ENCODE results near the gene ZNF532. TPM values are rescaled to one million over a fixed set of nuclear protein-coding genes. Genes with fewer than 3 reads are reported as not detected.

The ZNF532 gene
- total RNA-seq, 1 experiment from 2014 or later, result 258 TPM

DNA sequence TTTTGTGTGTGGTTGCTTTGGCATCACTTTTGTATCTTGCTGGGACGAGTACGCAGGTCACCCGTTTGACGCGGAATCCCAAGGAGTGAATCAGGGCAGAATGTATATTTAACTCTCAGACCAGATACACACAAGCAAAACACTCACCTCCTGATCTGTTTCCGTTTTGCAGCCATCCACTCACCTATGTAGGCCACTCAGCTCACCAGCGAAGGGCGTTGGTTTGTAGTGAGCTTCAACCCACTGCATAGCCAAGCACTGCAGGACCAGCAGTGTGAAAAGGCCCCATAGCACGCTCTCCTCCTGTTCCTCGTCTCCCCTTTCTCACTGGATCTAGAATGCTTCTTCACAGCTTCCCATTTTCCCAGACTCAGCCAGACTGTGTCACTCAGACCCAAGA lies 58.3 kb downstream of the ZNF532 start:
- Mint-ChIP-seq H3K27ac (peak overlapping the region in 2 of 3 experiments; percentile 33 to 77; a peak in 3 of 7 replicates), H3K9me3 (peaks cover 4 to 6% of the 10 kb centered on the region in 2 experiments; a peak in 1 of 5 replicates), H3K4me3 (no peak overlapping the region), H3K36me3 (ENCODE audit: insufficient read depth in 1 of 3, low read depth in 3 of 3) (peaks cover 57 to 78% (median 74%) of the 10 kb centered on the region in 3 experiments), H3K4me1 (peaks cover 68 to 76% of the 10 kb centered on the region in 2 experiments), H3K27me3 (ENCODE audit: low read depth) (no peaks in the 10 kb centered on the region)
- H2AFZ ChIP-seq (ENCODE audit: low read length), result no peak overlapping the region
- H3K4me2 ChIP-seq (ENCODE audit: insufficient read depth, insufficient read length, low read length), result no peak overlapping the region
- no peak overlapping the region for H3K27ac ChIP-seq (ENCODE audit: insufficient read length, low read depth, low read length)
- no peak overlapping the region for H4K5ac ChIP-seq (ENCODE audit: insufficient read length, low read depth, low read length)
- H2BK120ac ChIP-seq (ENCODE audit: low read depth, low read length, poor library complexity, severe bottlenecking), result no peak overlapping the region
- no peak overlapping the region for H2BK5ac ChIP-seq (ENCODE audit: insufficient read length, low read length)
- TF ChIP-seq, protein P1, sequence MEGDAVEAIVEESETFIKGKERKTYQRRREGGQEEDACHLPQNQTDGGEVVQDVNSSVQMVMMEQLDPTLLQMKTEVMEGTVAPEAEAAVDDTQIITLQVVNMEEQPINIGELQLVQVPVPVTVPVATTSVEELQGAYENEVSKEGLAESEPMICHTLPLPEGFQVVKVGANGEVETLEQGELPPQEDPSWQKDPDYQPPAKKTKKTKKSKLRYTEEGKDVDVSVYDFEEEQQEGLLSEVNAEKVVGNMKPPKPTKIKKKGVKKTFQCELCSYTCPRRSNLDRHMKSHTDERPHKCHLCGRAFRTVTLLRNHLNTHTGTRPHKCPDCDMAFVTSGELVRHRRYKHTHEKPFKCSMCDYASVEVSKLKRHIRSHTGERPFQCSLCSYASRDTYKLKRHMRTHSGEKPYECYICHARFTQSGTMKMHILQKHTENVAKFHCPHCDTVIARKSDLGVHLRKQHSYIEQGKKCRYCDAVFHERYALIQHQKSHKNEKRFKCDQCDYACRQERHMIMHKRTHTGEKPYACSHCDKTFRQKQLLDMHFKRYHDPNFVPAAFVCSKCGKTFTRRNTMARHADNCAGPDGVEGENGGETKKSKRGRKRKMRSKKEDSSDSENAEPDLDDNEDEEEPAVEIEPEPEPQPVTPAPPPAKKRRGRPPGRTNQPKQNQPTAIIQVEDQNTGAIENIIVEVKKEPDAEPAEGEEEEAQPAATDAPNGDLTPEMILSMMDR (conservative IDR thresholded peaks at IDR 0.05), result no peak
- H4K8ac ChIP-seq (replicated peaks; ENCODE audit: insufficient read length, low read depth, low read length), result no peak overlapping the region
- no peak overlapping the region for H3K23ac ChIP-seq (ENCODE audit: insufficient read length, low read depth, low read length)
- H2BK20ac ChIP-seq (ENCODE audit: low read depth, low read length, poor library complexity, severe bottlenecking), result no peak overlapping the region
- H3K79me1 ChIP-seq (ENCODE audit: insufficient read depth, low read depth, low read length, poor library complexity, severe bottlenecking), result peaks cover 15% of the 10 kb centered on the region
- no peaks in the 10 kb centered on the region for H4K20me1 ChIP-seq (ENCODE audit: control insufficient read depth, insufficient read depth, insufficient read length)
- no peak overlapping the region for H3T11ph ChIP-seq (ENCODE audit: low read length)
- no peak overlapping the region for H2BK15ac ChIP-seq (ENCODE audit: low read depth, low read length)
- H3K14ac ChIP-seq (ENCODE audit: insufficient read depth, low read length), result no peak overlapping the region; the same call in 1 of the 2 replicates
- H3K9me3 ChIP-seq (ENCODE audit: control insufficient read depth, low read depth, low read length), result no peaks in the 10 kb centered on the region
- no peak overlapping the region for H2BK12ac ChIP-seq (ENCODE audit: insufficient read length, low read depth, low read length)
- H3K27me3 ChIP-seq (ENCODE audit: insufficient read depth, low read length), result no peaks in the 10 kb centered on the region
- H3K23me2 ChIP-seq (ENCODE audit: insufficient read length, low read depth, low read length, poor library complexity, severe bottlenecking), result no peaks in the 10 kb centered on the region
- peaks cover under 1% of the 10 kb centered on the region; the same call in 1 of the 2 replicates for H3K4me1 ChIP-seq (ENCODE audit: insufficient read depth, low read length)
- H4K91ac ChIP-seq (ENCODE audit: insufficient read length, low read depth, low read length), result no peak overlapping the region
- no peak overlapping the region for H3K18ac ChIP-seq (ENCODE audit: insufficient read length, low read depth, low read length)
- H3K4ac ChIP-seq (ENCODE audit: low read depth, low read length), result no peak overlapping the region
- no peak overlapping the region for H3K56ac ChIP-seq (ENCODE audit: insufficient read length, low read depth, low read length)
- peaks cover 72% of the 10 kb centered on the region for H3K79me2 ChIP-seq (ENCODE audit: insufficient read depth, low read length)
- no peak for DNase-seq
- no peak overlapping the region for H2AK5ac ChIP-seq (ENCODE audit: insufficient read length, low read length)
- H3K9ac ChIP-seq (ENCODE audit: extremely low read depth, insufficient read length, low read length), result no peak overlapping the region
- WGBS (ENCODE audit: extremely low coverage, insufficient read length, low lambda C conversion rate), result no CpG with 5 or more reads among the region's 10 CpGs

Measured in H9 (cell line).